Activated CD4-positive, CD25-positive, alpha-beta regulatory T cell (primary cell): ENCODE measurements around the gene KCNB1.

ENCODE experiments used
- DNase-seq, 4 experiments: peaks; one replicate each; lab custom pipeline; 2025; lab: John Stamatoyannopoulos, UW

Gene KCNB1

DNA sequence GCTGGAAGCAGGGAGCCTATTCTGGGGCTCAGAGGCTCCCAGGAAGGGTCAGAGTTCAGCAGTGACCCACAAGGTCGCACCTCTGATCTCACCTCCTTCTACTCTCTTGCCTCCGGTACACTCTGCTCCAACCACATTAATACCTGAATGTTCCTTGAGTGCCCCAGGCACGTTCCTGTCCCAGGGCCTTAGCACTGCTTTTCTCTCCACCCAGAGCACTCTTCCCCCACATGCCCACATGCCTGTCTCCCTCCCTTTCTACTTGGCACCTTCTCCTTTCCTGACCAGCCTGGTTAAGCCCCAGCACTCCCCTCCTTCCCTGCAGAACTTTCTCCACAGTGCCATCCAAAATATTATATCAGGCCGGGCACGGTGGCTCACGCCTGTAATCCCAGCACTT, 13.4 kb downstream of the KCNB1 start:
- no peak for DNase-seq

DNA sequence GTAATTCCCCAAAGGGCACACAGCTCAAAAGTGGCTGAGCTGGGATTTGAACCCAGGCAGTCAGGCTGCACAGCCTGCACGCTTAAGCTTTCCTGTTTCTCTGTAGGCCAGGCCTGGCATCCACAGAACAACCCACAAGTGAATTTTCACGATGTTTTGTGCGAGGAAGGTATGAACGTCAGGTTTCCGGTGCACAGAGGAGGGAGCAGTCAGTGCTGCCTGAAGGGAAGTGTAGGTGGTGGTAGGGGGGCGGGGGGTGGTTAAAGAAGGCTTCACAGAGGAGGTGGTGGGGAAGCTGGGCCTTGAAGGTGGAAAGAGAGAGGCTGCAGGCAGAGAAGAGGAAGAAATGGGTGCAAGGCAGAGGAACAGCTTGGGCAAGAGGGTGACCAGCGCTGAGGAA, 14.1 kb downstream of the KCNB1 start:
- no peak for DNase-seq

- DNase-seq = no peak
Observed at GRCh38 chr20:49466114-49466912, 16.2 kb downstream of the KCNB1 start.

GRCh38 chr20:49464556-49464955, 17.9 kb downstream of the KCNB1 start:
- DNase-seq = no peak

- no peak for DNase-seq
Observed at GRCh38 chr20:49462626-49463025, 19.8 kb downstream of the KCNB1 start.

DNA sequence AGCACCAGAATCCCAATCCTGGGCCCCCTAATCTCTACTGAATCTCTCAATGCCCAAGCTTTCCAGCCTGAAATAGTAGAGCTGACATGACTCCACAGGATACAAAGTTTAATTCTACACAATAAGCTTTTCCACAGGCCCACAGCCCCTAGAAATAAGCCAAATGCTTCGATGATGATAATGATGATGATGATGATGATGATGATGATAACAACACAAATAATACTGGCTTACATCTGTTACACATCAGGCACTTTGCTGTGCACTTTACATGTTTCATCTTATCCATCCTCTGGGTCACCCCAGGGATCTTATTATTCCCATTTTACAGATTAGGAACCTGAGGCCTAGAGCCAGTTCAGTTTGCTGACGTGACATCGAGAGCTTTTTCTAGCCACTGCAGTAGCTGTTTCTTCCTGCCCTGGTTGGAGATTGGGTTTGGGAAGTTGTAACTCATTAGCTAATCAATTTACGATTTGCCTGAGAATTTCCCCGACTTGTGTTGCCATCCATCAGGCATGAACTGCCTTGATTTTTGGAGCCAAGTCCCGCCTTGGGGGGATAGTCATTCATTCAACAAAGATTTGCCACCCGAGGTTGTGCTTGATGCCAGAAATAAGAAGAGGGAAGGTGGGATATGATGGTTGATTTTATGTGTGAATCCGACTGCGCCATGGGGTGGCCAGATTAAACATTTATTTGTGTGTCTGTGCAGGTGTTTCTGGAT, 20.4 kb downstream of the KCNB1 start:
- DNase-seq = no peak

- DNase-seq = no peak
Observed at GRCh38 chr20:49460916-49461315, 21.6 kb downstream of the KCNB1 start.

DNA sequence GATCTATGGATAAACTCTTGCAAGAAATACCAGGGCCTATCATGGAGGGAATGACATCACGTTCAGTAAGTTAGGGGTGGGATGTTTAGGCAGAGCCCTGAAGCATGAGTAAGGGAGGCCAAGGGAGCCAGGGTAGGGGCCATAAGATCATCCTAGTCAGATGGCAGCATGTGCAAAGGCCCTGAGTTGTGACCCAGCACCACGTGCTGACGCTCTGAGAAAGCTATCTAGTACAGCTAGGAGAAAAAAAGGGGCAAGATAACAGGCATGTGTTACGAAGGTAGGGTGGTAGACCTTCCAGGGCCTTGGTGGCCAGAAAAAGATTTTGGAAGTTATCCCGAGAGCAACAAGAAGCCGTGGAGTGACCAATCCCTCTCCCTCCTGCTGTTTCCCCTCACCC, 22.3 kb downstream of the KCNB1 start:
- no peak for DNase-seq

GRCh38 chr20:49459684-49460083, 22.8 kb downstream of the KCNB1 start:
- no peak for DNase-seq

DNA sequence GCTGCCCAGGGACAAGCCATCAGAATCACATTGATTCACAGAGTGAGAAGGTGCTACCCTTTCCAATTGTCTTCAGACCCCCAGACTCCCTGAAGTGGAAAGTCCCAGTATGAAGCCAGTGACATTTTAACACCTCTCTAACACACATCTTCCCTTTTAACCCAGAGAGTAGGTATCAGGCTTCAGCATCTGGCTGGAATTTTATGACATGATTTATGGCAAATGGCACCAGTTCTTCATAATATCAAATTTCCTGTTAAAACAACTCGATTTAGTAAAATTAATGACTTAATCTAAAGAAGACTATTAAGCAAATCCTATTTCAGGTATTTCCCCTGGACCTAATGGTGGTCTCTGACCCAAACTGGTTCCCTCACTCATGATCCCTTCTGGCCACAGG, 25.0 kb downstream of the KCNB1 start:
- no peak for DNase-seq

- no peak for DNase-seq
Observed at GRCh38 chr20:49456646-49457045, 25.8 kb downstream of the KCNB1 start.

GRCh38 chr20:49455691-49456090, 26.8 kb downstream of the KCNB1 start:
- DNase-seq = no peak

DNA sequence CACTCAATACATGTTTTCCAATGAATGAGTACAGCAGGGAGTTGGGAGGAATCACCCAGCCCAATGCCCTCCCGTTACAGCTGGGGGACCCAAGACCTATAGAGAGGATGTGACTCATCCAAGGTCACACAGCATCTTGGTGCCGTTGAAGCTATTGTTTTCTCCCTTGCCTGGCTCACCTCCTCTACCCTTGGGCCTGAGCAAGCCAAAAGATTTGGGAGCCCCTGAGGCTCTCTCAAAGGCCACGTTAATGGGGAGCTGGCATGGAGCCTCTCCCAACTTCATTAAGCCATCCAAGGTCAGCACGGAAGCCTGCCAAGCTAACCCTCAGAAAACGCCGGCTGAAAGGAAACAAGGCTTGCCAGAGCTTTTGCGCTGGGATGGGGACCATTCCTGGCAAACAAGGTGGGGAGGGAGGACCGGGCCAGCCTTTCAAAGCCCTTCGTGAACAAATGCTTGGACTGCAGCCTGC, 30.4 kb downstream of the KCNB1 start:
- DNase-seq = no peak

- DNase-seq = no peak
Observed at GRCh38 chr20:49450281-49450721, 32.2 kb downstream of the KCNB1 start.

GRCh38 chr20:49448917-49449316, 33.6 kb downstream of the KCNB1 start:
- no peak for DNase-seq

DNA sequence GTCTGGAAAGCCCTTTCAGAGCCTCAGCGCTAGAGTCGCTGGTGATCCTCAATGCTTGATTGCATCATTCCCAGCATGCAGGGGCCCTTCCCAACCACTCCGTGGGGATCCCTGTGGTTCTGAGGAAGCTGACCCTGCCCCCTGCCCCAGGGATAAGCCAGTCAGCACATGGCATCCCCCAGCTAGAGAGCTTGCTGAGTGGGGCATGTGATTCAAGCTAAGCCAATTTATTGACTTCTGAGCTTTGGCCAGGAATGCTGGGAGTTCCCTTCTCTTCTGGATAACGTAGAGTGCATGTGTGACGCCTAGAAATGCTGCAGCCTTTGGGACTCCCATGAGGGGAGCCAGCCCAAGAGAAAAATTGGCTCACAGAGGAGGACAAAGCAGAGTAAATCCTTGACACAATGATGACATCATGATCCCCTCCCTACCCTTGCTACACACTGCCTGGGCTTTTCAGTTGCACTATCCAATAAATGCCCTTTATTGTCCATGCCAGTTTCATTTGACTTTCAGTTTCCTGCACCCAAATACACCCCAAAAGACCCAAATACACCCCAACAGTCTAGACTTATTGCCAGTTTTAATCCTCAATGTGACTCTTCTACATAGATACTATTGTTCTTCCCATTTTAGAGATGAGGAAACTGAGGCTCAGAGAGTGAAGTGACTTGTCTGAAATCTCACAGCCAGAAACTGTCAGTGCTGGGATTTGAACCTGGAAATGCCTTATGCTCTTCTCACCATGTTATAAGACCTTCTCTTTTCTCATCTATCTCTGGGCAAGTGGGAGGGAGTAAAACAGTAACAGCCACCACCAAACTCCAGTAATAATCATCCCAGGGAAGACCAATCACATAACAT, 34.3 kb downstream of the KCNB1 start:
- no peak for DNase-seq

GRCh38 chr20:49447364-49447763, 35.1 kb downstream of the KCNB1 start:
- DNase-seq = no peak

DNA sequence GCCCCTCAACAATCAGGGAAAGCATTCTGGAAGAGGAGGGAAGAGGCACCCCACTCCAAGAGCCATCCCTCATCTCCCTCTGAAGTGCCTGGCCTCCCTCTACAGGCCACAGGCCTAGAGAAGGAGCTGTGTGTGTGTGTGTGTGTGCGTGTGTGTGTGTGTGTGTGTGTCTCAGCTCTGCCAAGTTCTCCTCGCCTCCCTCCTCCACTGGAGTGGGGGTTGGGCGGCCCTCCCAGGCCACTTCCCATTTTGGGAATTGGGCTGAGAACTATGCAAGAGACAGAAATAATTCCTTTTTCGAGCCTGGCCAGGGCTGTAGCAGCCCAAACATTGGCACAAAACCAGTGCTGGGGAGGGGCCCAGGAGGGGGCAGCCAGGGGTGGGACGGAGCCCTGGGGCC, 35.7 kb downstream of the KCNB1 start:
- no peak for DNase-seq

DNA sequence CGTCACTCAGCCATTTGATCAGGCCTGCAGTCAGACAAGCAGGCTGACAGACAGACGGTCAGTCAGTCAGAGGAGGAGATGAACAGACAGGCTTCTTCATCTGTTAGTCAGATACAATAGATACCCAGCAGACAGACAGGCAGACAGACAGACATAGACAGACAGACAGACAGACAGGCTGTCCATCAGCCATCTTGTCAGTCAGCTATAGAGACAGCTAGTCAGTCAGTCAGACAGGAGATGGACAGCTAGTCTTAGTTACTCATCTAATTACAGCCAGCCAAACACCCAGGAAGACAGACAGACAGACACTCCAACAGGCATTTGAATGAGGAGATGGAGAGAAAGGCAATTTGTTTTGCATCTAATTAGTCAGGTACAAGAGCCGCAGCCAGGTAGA, 36.4 kb downstream of the KCNB1 start:
- DNase-seq = no peak

GRCh38 chr20:49445176-49445575, 37.3 kb downstream of the KCNB1 start:
- DNase-seq = no peak

DNA sequence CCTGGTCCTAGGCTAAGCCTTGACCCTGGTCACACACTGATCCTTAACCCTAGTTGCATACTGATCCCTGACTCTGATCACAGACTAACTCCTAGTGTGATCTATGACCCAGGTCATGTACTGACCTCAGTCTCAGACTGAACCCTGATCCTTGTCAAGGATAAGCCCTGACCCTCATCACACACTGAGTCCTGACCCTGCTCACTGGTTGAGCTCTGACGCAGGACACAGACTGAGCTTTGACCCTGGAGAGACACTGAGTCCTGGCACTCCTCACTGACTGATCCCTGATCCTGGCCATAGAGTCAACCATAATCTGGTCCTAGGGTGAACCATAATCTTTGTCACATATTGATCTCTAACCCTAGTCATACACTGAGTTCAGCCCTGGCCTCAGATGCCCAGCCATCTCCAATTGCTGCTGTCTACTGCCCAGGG, 37.9 kb downstream of the KCNB1 start:
- DNase-seq = no peak

DNA sequence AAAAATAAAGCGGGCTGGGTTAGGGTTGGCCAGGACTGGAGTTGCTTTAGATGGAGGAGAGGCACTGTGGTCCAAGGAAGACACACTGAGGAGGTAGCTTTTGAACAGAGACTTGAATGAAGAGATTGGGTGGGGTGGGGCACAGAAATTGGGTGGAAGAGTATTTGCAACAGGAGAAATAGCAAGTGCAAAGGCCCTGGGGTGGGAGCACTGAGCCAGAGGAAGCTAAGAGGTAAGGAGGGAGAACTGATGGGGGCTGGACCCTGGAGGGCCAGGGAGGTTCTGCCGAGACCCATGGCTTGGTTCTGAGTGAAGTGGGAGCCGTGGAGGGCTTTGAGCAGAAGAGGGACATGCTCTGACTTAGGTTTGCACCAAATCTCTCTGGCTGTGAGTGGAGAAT, 45.4 kb downstream of the KCNB1 start:
- DNase-seq = no peak
